T-helper 1 cell treated with Interleukin-12 subunit alpha and Interleukin-12 subunit beta and Interleukin-4 antibody, amounts not matched to agents 30 ng/mL and 1 ng/mL, for 36 hours (primary cell): Measurements from ENCODE around the gene PSMD9. TPM values are rescaled to one million over a fixed set of nuclear protein-coding genes. Genes with fewer than 3 reads are reported as not detected.
"Not testable (repeated sequence)": the region's sequence is repeated elsewhere in the genome, so short reads cannot be mapped to it uniquely, and the experiment has no call there.

Source experiments
- intact Hi-C: fragments of 100-400 bp; cut with micrococcal nuclease; formaldehyde crosslinking; loops from one replicate; pipeline ENCODE4 v1.15.1; 2024
- total RNA-seq: library from RNA; stranded (reverse); gene quantifications from 2 replicates; pipeline ENCODE4 v1.2.3, GENCODE V29; 2022

The PSMD9 gene
- total RNA-seq, 1 donor from 2014 or later = 62.1 TPM

GRCh38 chr12:121872546-121873215 lies 15.9 kb upstream of the PSMD9 start:
- intact Hi-C loops = no loop called here

GRCh38 chr12:121873216-121873569 lies 15.4 kb upstream of the PSMD9 start:
- intact Hi-C loops = no loop called here

DNA sequence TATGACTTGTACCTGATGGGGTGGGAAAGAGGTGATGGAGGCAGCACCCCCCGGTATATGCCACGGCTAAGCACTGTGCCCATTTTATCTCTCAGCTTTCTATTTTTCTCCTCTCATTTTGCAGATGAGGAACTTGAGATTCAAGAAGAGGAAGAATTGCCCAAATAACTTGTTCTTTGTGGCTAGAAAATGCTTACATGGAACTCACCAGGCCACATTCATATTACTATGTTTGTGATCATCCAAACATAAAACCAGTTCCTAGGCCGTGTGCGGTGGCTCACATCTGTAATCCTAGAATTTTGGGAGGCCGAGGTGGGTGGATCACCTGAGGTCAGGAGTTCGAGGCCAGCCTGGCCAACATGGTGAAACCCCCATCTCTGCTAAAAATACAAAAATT lies 14.5 kb upstream of the PSMD9 start:
- intact Hi-C loops = no loop called here

DNA sequence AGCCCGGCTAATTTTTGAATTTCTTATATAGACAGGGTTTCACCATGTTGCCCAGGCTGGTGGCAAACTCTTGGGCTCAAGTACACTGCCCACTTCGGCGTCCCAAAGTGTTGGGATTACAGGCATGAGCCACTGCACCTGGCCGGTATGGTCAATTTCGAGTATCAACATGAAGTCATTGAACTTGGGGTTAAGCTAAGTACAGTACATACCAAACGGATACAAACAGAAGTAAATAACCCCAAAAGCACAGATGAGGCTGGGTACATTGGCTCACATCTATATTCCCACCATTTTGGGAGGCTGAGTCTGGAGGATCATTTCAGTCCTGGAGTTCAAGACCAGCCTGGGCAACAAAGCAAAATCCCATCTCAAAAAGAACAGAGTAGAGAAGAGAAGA lies 13.0 kb upstream of the PSMD9 start:
- intact Hi-C loops = no loop called here

DNA sequence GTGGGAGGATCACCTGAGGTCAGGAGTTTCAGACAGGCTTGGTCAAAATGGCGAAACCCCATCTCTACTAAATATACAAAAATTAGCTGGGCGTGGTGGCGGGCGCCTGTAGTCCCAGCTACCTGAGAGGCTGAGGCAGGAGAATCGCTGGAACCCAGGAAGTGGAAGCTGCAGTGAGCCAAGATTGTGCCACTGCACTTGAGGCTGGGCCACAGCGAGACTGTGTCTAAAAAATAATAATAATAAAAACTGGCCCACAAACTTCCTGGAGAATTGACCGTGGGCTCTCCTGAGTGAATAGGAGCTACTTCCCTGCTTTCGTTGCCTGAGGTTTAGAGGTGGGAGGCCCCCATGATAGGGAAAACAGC lies 12.5 kb upstream of the PSMD9 start:
- intact Hi-C loops = not testable (repeated sequence)

DNA sequence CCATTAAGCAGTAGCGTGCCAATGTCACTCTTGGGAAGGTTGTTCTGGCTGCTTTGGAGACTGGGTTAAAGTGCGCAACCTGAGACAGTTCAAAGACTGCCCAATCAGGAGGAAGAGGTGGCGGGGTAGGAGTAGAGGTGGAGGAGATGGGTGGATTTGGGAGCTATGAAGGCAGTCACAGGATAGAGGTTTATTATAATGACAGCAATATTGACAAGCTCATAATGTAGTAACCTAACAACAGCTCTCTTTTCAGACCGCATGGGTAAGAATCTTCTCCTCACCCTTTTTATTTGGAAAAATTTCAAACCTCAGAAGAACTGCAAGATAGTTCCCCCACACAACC lies 5.3 kb upstream of the PSMD9 start:
- intact Hi-C loops = loop anchor here (10.0 kb wide), 1 partner anchor 1438 kb away; the partner anchor contains the start of genes GATC and TRIAP1

GRCh38 chr12:121885129-121885528 lies 3.5 kb upstream of the PSMD9 start:
- intact Hi-C loops = loop anchor here (10.0 kb wide), 1 partner anchor 1440 kb away; the partner anchor contains the start of genes GATC and TRIAP1

- intact Hi-C loops = loop anchor here (1.0 to 10.0 kb wide), 15 partner anchors 30 to 1443 kb away; partner anchors contain the start of genes CFAP251, DIABLO, GATC and KNTC1
These were observed 510 bp upstream of the PSMD9 start for GRCh38 chr12:121888083-121888477.

DNA sequence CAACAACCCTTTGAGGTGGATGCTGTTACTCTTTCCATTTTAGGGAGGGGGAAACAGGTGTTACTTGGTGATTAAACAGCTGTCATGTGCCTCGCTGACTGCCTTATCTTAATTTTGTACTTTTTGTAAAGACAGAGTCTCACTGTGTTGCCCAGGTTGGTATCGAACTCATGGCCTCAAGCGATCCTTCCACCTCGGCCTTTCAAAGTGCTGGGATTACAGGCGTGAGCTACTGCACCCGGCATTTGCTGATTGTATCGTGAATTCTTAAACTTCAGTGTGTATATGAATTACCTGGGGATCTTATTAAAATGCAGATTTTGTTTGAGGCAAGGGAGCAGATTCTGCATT lies 659 bp downstream of the PSMD9 start:
- intact Hi-C loops = loop anchor here (2.0 to 10.0 kb wide), 3 partner anchors 488 to 1444 kb away; partner anchors contain the start of genes GATC, OGFOD2, RNF34 and TRIAP1

GRCh38 chr12:121889661-121890060 lies 1.1 kb downstream of the PSMD9 start:
- intact Hi-C loops = loop anchor here (2.0 to 10.0 kb wide), 3 partner anchors 489 to 1445 kb away; partner anchors contain the start of genes GATC, OGFOD2, RNF34 and TRIAP1

DNA sequence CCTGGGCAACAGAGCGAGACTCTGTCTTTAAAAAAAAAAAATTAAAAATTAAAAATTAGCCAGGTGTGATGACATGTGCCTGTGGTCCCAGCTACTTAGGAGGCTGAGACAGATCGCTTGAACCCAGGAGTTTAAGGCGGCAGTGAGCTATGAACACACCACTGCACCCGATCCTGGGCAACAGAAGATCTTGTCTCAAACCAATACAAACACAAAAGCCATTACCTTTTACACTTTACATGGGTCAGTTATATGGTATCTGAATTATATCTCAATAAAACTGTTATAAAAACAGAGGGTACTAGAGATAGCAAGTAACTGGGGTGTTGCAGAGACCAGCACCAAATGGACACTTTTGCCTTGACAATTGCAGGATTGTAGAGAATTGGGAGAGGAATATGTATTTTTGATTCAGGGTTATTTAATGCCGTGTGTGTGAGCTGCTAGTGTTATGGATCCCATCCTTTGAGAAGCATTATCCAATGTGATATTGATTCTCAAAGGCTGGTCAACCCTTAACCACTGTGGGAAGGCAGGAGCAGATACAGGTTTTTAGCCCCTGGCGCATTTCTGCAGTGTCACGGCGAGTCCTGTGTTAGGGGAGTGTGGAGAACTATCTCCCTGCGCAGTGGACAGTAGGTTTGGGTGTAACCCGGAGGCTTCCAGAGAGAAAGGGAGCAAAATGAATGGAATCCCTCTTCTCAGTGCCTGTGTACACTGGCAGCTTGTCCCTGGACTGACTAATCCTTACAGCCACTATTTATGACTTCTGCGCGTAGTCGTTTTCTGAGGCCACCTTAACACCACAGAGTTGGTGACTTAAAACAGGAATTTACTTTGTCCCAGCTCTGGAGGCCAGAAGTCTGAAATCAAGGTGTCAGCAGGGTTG lies 4.3 kb downstream of the PSMD9 start:
- intact Hi-C loops = no loop called here

- intact Hi-C loops = no loop called here
These were observed 5.4 kb downstream of the PSMD9 start for GRCh38 chr12:121893961-121894460.

DNA sequence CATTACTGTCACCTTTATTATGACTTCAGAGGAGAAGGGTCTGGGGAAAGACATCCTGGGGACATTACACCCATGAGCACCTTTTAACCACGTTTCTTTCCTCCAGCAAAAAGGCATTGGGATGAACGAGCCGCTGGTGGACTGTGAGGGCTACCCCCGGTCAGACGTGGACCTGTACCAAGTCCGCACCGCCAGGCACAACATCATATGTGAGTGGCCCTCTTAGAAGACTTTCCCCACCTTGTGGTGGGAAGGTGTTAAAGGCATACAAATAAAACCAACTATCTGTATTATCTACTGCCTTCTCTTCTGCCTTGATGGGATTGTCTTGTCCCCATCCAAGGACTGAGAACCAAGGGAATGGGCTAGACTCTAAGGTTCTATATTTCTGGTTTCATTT lies 6.0 kb downstream of the PSMD9 start:
- intact Hi-C loops = no loop called here

GRCh38 chr12:121898287-121898686 lies 9.7 kb downstream of the PSMD9 start:
- intact Hi-C loops = no loop called here

- intact Hi-C loops = no loop called here
These were observed 11.0 kb downstream of the PSMD9 start for GRCh38 chr12:121899590-121899989.

DNA sequence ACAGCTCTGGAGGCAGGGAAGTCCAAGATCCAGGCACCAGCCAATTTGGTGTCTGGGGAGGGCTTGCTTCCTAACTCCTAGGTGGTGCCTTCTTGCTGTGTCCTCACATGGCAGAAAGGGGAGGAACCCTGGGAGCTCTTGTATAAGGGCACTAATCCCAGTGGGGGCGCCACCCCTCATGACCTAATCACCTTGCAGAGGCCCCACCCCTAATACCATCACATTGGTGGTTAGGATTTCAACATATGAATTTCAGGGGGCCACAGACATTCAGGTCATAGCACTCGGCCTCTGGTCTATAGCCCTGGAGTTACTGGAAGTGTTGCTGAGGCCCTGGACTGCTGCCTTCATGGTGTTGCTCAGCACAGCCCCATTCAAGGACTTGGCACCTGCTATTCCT lies 14.6 kb downstream of the PSMD9 start:
- intact Hi-C loops = no loop called here

GRCh38 chr12:121905746-121906145 lies 17.2 kb downstream of the PSMD9 start:
- intact Hi-C loops = no loop called here

- intact Hi-C loops = no loop called here
These were observed 20.1 kb downstream of the PSMD9 start for GRCh38 chr12:121908702-121909101.

DNA sequence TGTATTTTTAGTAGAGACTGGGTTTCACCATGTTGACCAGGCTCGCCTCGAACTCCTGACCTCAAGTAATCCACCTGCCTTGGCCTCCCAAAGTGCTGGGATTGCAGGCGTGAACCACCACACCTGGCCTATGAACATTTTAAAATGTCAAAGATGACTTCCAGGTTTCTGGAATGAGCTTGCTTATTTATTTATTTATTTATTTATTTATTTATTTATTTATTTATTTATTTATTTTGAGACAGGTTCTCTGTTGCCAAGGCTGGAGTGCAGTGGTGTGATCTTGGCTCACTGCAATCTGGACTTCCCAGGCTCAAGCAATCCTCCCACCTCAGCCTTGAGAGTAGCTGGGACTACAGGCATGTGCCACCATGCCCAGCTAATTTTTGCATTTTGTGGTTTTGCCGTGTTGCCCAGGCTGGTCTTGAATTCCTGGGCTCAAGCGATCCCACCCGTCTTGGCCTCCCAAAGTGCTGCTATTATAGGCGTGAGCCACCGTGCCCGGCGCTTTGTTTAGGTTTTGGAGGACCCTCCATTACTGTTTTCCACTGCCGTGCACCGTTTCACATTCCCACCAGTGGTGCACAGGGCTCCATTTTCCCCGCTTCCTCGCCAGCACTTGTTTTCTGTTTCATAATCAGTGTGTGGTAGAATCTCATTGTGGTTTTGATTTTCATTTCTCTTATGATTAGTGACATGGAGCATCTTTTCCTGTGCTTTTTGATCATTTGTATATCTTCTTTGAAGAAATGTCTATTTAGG lies 23.4 kb downstream of the PSMD9 start:
- intact Hi-C loops = loop anchor here (10.0 kb wide), 1 partner anchor 353 kb away; the partner anchor contains the start of gene VPS33A

GRCh38 chr12:121915841-121916321 lies 27.3 kb downstream of the PSMD9 start:
- intact Hi-C loops = loop anchor here (5.0 to 10.0 kb wide), 2 partner anchors 106 to 349 kb away; partner anchors contain the start of genes BCL7A and VPS33A

GRCh38 chr12:121916719-121917118 lies 28.1 kb downstream of the PSMD9 start:
- intact Hi-C loops = loop anchor here (5.0 to 10.0 kb wide), 2 partner anchors 106 to 348 kb away; partner anchors contain the start of genes BCL7A and VPS33A
